Lung (tissue), 12 donors: ENCODE results near the gene ADAMTSL5. TPM values are rescaled to one million over a fixed set of nuclear protein-coding genes. Genes with fewer than 3 reads are reported as not detected.
"Not testable (repeated sequence)": the region's sequence is repeated elsewhere in the genome, so short reads cannot be mapped to it uniquely, and the experiment has no call there.

Experiments
- ATAC-seq: fragments of 200-7000 bp; cut with Tn5 transposase; one replicate; pipeline ENCODE4 v1.9.1; 2020; ENCODE audit warnings: moderate number of reproducible peaks; ENCODE audit not compliant: insufficient read depth, low FRiP score
- DNase-seq, 3 donors: peaks; one replicate each; pipeline ENCODE4 v3.0.0-alpha.2; 2013 to 2017
- H3K27ac ChIP-seq, 2 donors: one replicate each; pipeline ENCODE4 v1.5.1; 2013; ENCODE audit warnings: mild to moderate bottlenecking in 2 of 2, moderate library complexity in 2 of 2, control low read depth in 1 of 2, inconsistent platforms in 1 of 2, low read depth in 1 of 2, low read length in 1 of 2
- H3K27me3 ChIP-seq, 3 donors: one replicate each; pipeline ENCODE4 v1.5.1; 2013; ENCODE audit warnings: low read length in 2 of 3; ENCODE audit not compliant: control insufficient read depth in 3 of 3, insufficient read depth in 3 of 3
- H3K36me3 ChIP-seq, 4 donors: one replicate each; pipeline ENCODE4 v1.5.1; 2013; ENCODE audit warnings: low read length in 4 of 4, mild to moderate bottlenecking in 1 of 4, moderate library complexity in 1 of 4; ENCODE audit not compliant: control insufficient read depth in 4 of 4, insufficient read depth in 4 of 4
- H3K4me1 ChIP-seq, 5 donors: one replicate each; pipeline ENCODE4 v1.5.1; 2013; ENCODE audit warnings: low read length in 5 of 5, mild to moderate bottlenecking in 2 of 5, moderate library complexity in 1 of 5; ENCODE audit not compliant: control insufficient read depth in 5 of 5, insufficient read depth in 5 of 5
- H3K4me3 ChIP-seq: one replicate; pipeline ENCODE4 v1.5.1; 2013; ENCODE audit warnings: mild to moderate bottlenecking, control low read depth, moderate library complexity
- H3K9ac ChIP-seq, 2 donors: one replicate each; pipeline ENCODE4 v1.5.1; 2013; ENCODE audit warnings: low read length in 2 of 2, control low read depth in 1 of 2; ENCODE audit not compliant: insufficient read depth in 1 of 2
- H3K9me3 ChIP-seq, 4 donors: one replicate each; pipeline ENCODE4 v1.5.1; 2013; ENCODE audit warnings: low read length in 3 of 4, mild to moderate bottlenecking in 1 of 4, moderate library complexity in 1 of 4; ENCODE audit not compliant: control insufficient read depth in 4 of 4, insufficient read depth in 3 of 4
- CTCF ChIP-seq: IDR thresholded peaks from 2 replicates; pipeline ENCODE4 v1.5.1; 2012; ENCODE audit warnings: mild to moderate bottlenecking; ENCODE audit errors: control extremely low read depth, extremely low read depth
- WGBS, 2 donors: extraction: QIAGEN DNeasy Blood & Tissue Kit; methylation state at CpG; one replicate each; pipeline ENCODE4 v1.1.7; 2013; 5-methylcytosine and 5-hydroxymethylcytosine counted together
- polyA plus RNA-seq, 2 donors: library from polyadenylated mRNA; stranded (reverse); fragments of 200-250 nt; gene quantifications; one replicate each; pipeline ENCODE4 v1.2.1, GENCODE V29; 2013
- total RNA-seq, 2 donors: library from RNA; depleted of rRNA in 1 of 2; stranded (reverse); fragments of >200 nt in 1 of 2; gene quantifications; one replicate each; pipeline ENCODE4 v1.2.1, GENCODE V29; 2014 to 2021
- donor health status: control.
- donor health status: control.
- donor health status: Bipolar disorder and iron deficiency.
- donor health status: healthy.
- donor health status: DM: yes; HTN: yes; CAD: no.

The ADAMTSL5 gene
- total and polyA plus RNA-seq, 4 donors = 0.97 to 2.8 (median 1.4) TPM

GRCh38 chr19:1521636-1522035 lies 8.8 kb upstream of the ADAMTSL5 start:
- 61 to 73% methylated on average over 13 to 14 of the region's 14 CpGs for WGBS, 2 donors
- Histone ChIP-seq H3K36me3 (no peaks in the 10 kb centered on the region), H3K4me3 (no peak overlapping the region), H3K9ac (no peak overlapping the region), H3K27ac (peak overlapping the region in 1 of 2 donors; percentile 25), H3K27me3 (peaks cover 13 to 34% (median 20%) of the 10 kb centered on the region in 3 donors), H3K9me3 (peaks cover 0 to 16% (median 0%) of the 10 kb centered on the region in 4 donors), H3K4me1 (peaks cover 0 to 10% (median 3%) of the 10 kb centered on the region in 5 donors)
- TF ChIP-seq CTCF = no peak
- ATAC-seq (no peak), DNase-seq (peak; percentile 37 to 70 (median 52))

- Histone ChIP-seq H3K9me3 (peaks cover 0 to 17% (median 0%) of the 10 kb centered on the region in 4 donors), H3K36me3 (no peaks in the 10 kb centered on the region), H3K4me3 (no peak overlapping the region), H3K4me1 (peaks cover 0 to 10% (median 3%) of the 10 kb centered on the region in 5 donors), H3K27ac (no peak overlapping the region), H3K27me3 (peaks cover 9 to 27% (median 10%) of the 10 kb centered on the region in 3 donors), H3K9ac (no peak overlapping the region)
- DNase-seq (no peak), ATAC-seq (no peak)
- no peak for TF ChIP-seq CTCF
- WGBS, 2 donors = 77% methylated on average over 17 of the region's 17 CpGs
Observed at GRCh38 chr19:1520203-1520780, 7.5 kb upstream of the ADAMTSL5 start.

- not testable (repeated sequence) for H3K9ac ChIP-seq, H3K4me1 ChIP-seq, H3K4me3 ChIP-seq, ATAC-seq, DNase-seq, H3K36me3 ChIP-seq, H3K27ac ChIP-seq
- WGBS, 2 donors = 84 to 88% methylated on average over 8 of the region's 8 CpGs
- Histone ChIP-seq H3K9me3 (peaks cover 0 to 14% (median 0%) of the 10 kb centered on the region in 4 donors), H3K27me3 (peaks cover 8 to 26% (median 9%) of the 10 kb centered on the region in 3 donors)
Observed at GRCh38 chr19:1519802-1520201, 7.0 kb upstream of the ADAMTSL5 start.

GRCh38 chr19:1518471-1518870 lies 5.7 kb upstream of the ADAMTSL5 start:
- TF ChIP-seq CTCF = no peak
- Histone ChIP-seq H3K9ac (no peak overlapping the region), H3K36me3 (no peaks in the 10 kb centered on the region), H3K27me3 (peaks cover 0 to 30% (median 6%) of the 10 kb centered on the region in 3 donors), H3K4me1 (peaks cover 0 to 4% (median 0%) of the 10 kb centered on the region in 5 donors), H3K27ac (no peak overlapping the region), H3K9me3 (peaks cover 0 to 6% (median 0%) of the 10 kb centered on the region in 4 donors), H3K4me3 (no peak overlapping the region)
- no peak for DNase-seq
- WGBS, 2 donors = 85 to 93% methylated on average over 4 of the region's 4 CpGs
- ATAC-seq = no peak
